BJ (cell line): ENCODE measurements around the gene GAGE1. TPM values are rescaled to one million over a fixed set of nuclear protein-coding genes. Genes with fewer than 3 reads are reported as not detected.

Source experiments
- CTCF ChIA-PET: fragments of 350-600 bp; formaldehyde crosslinking; extraction: SDS; loops from one replicate; lab custom pipeline; 2021; ENCODE audit warnings: antibody characterized with exemption, inconsistent platforms; lab: Yijun Ruan, JAX
- POLR2A ChIA-PET: fragments of 300-600 bp; sonication (Branson Sonifier 250); formaldehyde crosslinking; extraction: SDS; loops from one replicate; lab custom pipeline; 2021; ENCODE audit warnings: antibody characterized with exemption; lab: Charles Lee
- DNase-seq: peaks from one replicate; pipeline ENCODE4 v3.0.0-alpha.2; 2011; ENCODE audit warnings: low read depth
- H3K27me3 ChIP-seq: 2 replicates; pipeline ENCODE4 v1.6.0; 2011; ENCODE audit warnings: low read length; ENCODE audit not compliant: control insufficient read depth, insufficient read depth
- H3K36me3 ChIP-seq: 2 replicates; pipeline ENCODE4 v1.5.1; 2011; ENCODE audit warnings: low read length; ENCODE audit not compliant: control insufficient read depth, insufficient read depth
- H3K4me3 ChIP-seq: 2 replicates; pipeline ENCODE4 v1.5.1; 2011; ENCODE audit warnings: low read depth, mild to moderate bottlenecking, control low read depth, low read length
- CTCF ChIP-seq: IDR thresholded peaks from 2 replicates; pipeline ENCODE4 v1.5.1; 2011; ENCODE audit warnings: low read depth, mild to moderate bottlenecking, control low read depth, inconsistent platforms, low read length, moderate library complexity; ENCODE audit not compliant: insufficient read depth
- polyA plus RNA-seq: library from polyadenylated mRNA; depleted of rRNA; stranded (reverse); fragments of >200 nt; gene quantifications from 2 replicates; pipeline ENCODE4 v1.2.3, GENCODE V29; 2011

Gene GAGE1
- polyA plus RNA-seq, 1 experiment: not detected

DNA sequence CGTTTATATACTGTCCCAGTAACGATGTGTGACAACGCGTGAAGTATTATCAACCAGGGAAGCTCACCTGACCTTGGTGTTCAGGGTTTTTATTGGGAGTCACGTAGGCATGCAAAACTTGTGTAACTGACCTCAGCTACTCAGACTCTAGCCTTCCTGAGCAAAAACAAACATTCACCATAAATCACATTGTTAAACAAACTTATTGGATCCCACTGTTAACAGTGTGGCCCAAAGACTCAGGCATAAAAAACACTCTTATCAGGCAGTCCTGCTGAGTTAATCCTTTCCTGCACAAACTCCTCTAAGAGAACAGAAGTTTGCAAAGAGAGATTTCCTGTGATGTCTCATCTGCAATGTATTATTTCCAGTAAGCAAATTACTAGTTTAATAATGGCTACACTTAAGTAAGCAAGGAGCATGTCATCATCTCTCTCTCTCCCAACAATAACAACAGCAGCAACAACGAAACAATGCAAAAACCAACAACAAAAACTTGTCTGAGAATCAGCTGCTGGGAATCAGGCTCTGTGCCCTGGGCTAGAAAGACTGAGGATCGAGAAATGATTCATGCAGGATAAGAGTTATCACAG lies 12.0 kb downstream of the GAGE1 start:
- POLR2A ChIA-PET: no interaction called here
- CTCF ChIA-PET: no interaction called here
- Histone ChIP-seq H3K36me3 (no peaks in the 10 kb centered on the region), H3K4me3 (no peak overlapping the region), H3K27me3 (no peaks in the 10 kb centered on the region)
- DNase-seq: no peak
- no peak for TF ChIP-seq CTCF

GRCh38 chrX:49618574-49618973 lies 19.8 kb downstream of the GAGE1 start:
- CTCF ChIA-PET: no interaction called here
- H3K4me3 ChIP-seq: no peak overlapping the region
- TF ChIP-seq CTCF: no peak
- POLR2A ChIA-PET: no interaction called here
- H3K27me3 ChIP-seq: no peaks in the 10 kb centered on the region
- DNase-seq: no peak
- no peaks in the 10 kb centered on the region for H3K36me3 ChIP-seq

DNA sequence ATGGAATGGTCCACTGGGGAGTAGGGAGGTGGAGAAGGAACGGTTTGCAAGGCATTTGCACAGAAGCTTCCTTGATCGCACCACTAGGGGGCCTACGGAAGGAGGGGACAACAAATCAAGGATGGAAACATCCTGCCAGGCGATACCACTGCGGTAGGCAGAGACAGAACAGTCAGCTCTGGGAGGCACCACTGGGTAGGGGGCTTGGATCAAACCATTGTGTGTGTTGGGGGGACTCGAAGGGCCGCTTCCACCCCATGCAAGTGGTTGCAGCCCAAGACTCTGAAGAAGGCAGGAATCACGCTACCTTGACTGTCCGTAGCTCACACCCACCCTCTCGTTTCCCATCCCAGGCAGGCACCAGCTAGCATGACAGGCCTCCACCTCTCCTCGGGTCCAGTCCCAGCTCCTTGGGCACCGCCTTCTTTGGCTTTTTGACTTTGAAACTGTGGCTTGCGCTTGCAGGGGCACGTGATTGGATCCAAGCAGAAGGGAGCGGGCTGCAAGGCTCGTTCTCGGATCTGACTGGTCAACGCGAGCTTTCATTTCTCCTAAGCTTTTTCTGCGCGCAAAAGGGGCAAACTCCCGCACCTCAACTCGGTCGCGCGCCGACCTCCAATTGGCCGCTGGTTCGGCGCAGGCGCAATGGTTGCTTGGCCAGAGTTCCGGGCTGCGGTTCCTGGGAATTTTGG lies 28.4 kb downstream of the GAGE1 start:
- CTCF ChIA-PET: no interaction called here
- Histone ChIP-seq H3K4me3 (no peak overlapping the region), H3K36me3 (no peaks in the 10 kb centered on the region), H3K27me3 (no peaks in the 10 kb centered on the region)
- POLR2A ChIA-PET: no interaction called here
- TF ChIP-seq CTCF: no peak
- no peak for DNase-seq

GRCh38 chrX:49644991-49645637 lies 46.3 kb downstream of the GAGE1 start:
- CTCF ChIA-PET: no interaction called here
- no peak for TF ChIP-seq CTCF

GRCh38 chrX:49656533-49656932 lies 57.7 kb downstream of the GAGE1 start:
- CTCF ChIA-PET: no interaction called here

More at GRCh38 chrX:49644991-49645637, 46.3 kb downstream of the GAGE1 start:
- H3K27me3 ChIP-seq: no peaks in the 10 kb centered on the region
- no peak overlapping the region for H3K4me3 ChIP-seq
- no peaks in the 10 kb centered on the region for H3K36me3 ChIP-seq
- POLR2A ChIA-PET: no interaction called here
- DNase-seq: no peak

More at GRCh38 chrX:49656533-49656932, 57.7 kb downstream of the GAGE1 start:
- DNase-seq: no peak
- POLR2A ChIA-PET: no interaction called here
- no peak overlapping the region for H3K4me3 ChIP-seq
- no peaks in the 10 kb centered on the region for H3K36me3 ChIP-seq
- no peaks in the 10 kb centered on the region for H3K27me3 ChIP-seq
- TF ChIP-seq CTCF: no peak
